Endodermal cell (in vitro differentiated cells): Measurements from ENCODE around the gene KRAS. TPM values are rescaled to one million over a fixed set of nuclear protein-coding genes. Genes with fewer than 3 reads are reported as not detected.

Experiments used
- DNase-seq: peaks from one replicate; pipeline ENCODE4 v3.0.0-alpha.2; 2017
- H3K27ac ChIP-seq: 2 replicates; pipeline ENCODE4 v1.5.1; 2013; ENCODE audit warnings: mild to moderate bottlenecking, low read depth, low read length, moderate library complexity
- H3K27me3 ChIP-seq: 2 replicates; pipeline ENCODE4 v1.6.1; 2013; ENCODE audit warnings: mild to moderate bottlenecking, low read length, moderate library complexity; ENCODE audit not compliant: insufficient read depth, control insufficient read depth, poor library complexity, severe bottlenecking
- H3K36me3 ChIP-seq: 2 replicates; pipeline ENCODE4 v1.7.0; 2013; ENCODE audit warnings: mild to moderate bottlenecking, low read length, moderate library complexity; ENCODE audit not compliant: control insufficient read depth, insufficient read depth
- H3K4me1 ChIP-seq: one replicate; pipeline ENCODE4 v1.7.0; 2013; ENCODE audit warnings: low read length; ENCODE audit not compliant: control insufficient read depth, insufficient read depth
- H3K4me3 ChIP-seq: 2 replicates; pipeline ENCODE4 v1.5.1; 2013; ENCODE audit warnings: mild to moderate bottlenecking, low read length, moderate library complexity
- H3K9ac ChIP-seq: 2 replicates; pipeline ENCODE4 v1.6.1; 2013; ENCODE audit warnings: mild to moderate bottlenecking, low read length, moderate library complexity; ENCODE audit not compliant: poor library complexity, severe bottlenecking; ENCODE audit errors: extremely low read depth
- H3K9me3 ChIP-seq: 2 replicates; pipeline ENCODE4 v1.6.1; 2013; ENCODE audit warnings: mild to moderate bottlenecking, low read length, moderate library complexity; ENCODE audit not compliant: control insufficient read depth
- H3K27ac Mint-ChIP-seq: 2 replicates; pipeline ENCODE4 v1.8.0; 2020; ENCODE audit warnings: mixed read lengths
- H3K27me3 Mint-ChIP-seq: 2 replicates; pipeline ENCODE4 v1.8.0; 2021; ENCODE audit warnings: mild to moderate bottlenecking, mixed read lengths; ENCODE audit not compliant: insufficient read depth
- H3K36me3 Mint-ChIP-seq: 2 replicates; pipeline ENCODE4 v1.8.0; 2020; ENCODE audit warnings: low read depth, mixed read lengths
- H3K4me1 Mint-ChIP-seq: 2 replicates; pipeline ENCODE4 v1.8.0; 2020; ENCODE audit warnings: mixed read lengths
- H3K4me3 Mint-ChIP-seq: 2 replicates; pipeline ENCODE4 v1.8.0; 2020; ENCODE audit warnings: mild to moderate bottlenecking, moderate library complexity, mixed read lengths
- H3K9me3 Mint-ChIP-seq: 2 replicates; pipeline ENCODE4 v1.8.0; 2020; ENCODE audit warnings: mild to moderate bottlenecking, mixed read lengths
- CTCF ChIP-seq: fragments of 200-600 bp; sonication (generic); conservative IDR thresholded peaks from 2 replicates; pipeline ENCODE4 v1.5.0; 2021; ENCODE audit warnings: antibody characterized with exemption, mild to moderate bottlenecking
- WGBS, 2 experiments: methylation state at CpG; one replicate each; pipeline versions ENCODE4 v1.1.5 to v1.1.7; 2013; ENCODE audit warnings: missing lambda C conversion rate in 2 of 2, mixed read lengths in 1 of 2; ENCODE audit not compliant: insufficient coverage in 1 of 2, insufficient read length in 1 of 2; 5-methylcytosine and 5-hydroxymethylcytosine counted together
- total RNA-seq, 2 donors: library from RNA; stranded (reverse); fragmentation: NEBNext Ultra II Directional in 1 of 2; extraction: Animal tissue kit (Norgen Biotek cat#: 25700) in 1 of 2; gene quantifications; 2 replicates in 1 of 2; 3 replicates in 1 of 2; pipeline ENCODE4 v1.2.1, GENCODE V29; 2021

Gene KRAS
- total RNA-seq, 2 donors from 2014 or later: 58.0 to 140 TPM

GRCh38 chr12:25207846-25208245 lies 42.9 kb downstream of the KRAS start:
- Histone ChIP-seq H3K4me3 (no peak overlapping the region), H3K4me1 (no peaks in the 10 kb centered on the region), H3K27me3 (no peaks in the 10 kb centered on the region), H3K9me3 (no peaks in the 10 kb centered on the region), H3K36me3 (peaks cover 87% of the 10 kb centered on the region), H3K9ac (no peak overlapping the region), H3K27ac (no peak overlapping the region)
- no peak for TF ChIP-seq CTCF
- no peak overlapping the region for H3K27ac Mint-ChIP-seq
- H3K9me3 Mint-ChIP-seq: no peaks in the 10 kb centered on the region
- no CpG with 5 or more reads among the region's 1 CpG for WGBS, 2 experiments
- DNase-seq: no peak
- peaks cover 38% of the 10 kb centered on the region for H3K36me3 Mint-ChIP-seq
- H3K4me3 Mint-ChIP-seq: no peak overlapping the region
- no peaks in the 10 kb centered on the region for H3K27me3 Mint-ChIP-seq
- peaks cover 4% of the 10 kb centered on the region for H3K4me1 Mint-ChIP-seq

- H3K36me3 ChIP-seq: peaks cover 88% of the 10 kb centered on the region
- Mint-ChIP-seq H3K27me3 (no peaks in the 10 kb centered on the region), H3K9me3 (no peaks in the 10 kb centered on the region), H3K36me3 (peaks cover 38% of the 10 kb centered on the region), H3K4me1 (peaks cover 4% of the 10 kb centered on the region), H3K4me3 (no peak overlapping the region), H3K27ac (no peak overlapping the region)
- no peak overlapping the region for H3K9ac ChIP-seq
- WGBS, 2 experiments: 97 to 100% methylated on average over 4 to 6 of the region's 6 CpGs
- no peak for TF ChIP-seq CTCF
- DNase-seq: no peak
- no peaks in the 10 kb centered on the region for H3K27me3 ChIP-seq
- no peaks in the 10 kb centered on the region for H3K4me1 ChIP-seq
- H3K4me3 ChIP-seq: no peak overlapping the region
- H3K9me3 ChIP-seq: no peaks in the 10 kb centered on the region
- H3K27ac ChIP-seq: no peak overlapping the region
These were observed 43.3 kb downstream of the KRAS start for GRCh38 chr12:25207411-25207810.

GRCh38 chr12:25202137-25202536 lies 48.6 kb downstream of the KRAS start:
- Histone ChIP-seq H3K9me3 (no peaks in the 10 kb centered on the region), H3K36me3 (peaks cover 48% of the 10 kb centered on the region), H3K4me1 (no peaks in the 10 kb centered on the region), H3K27ac (no peak overlapping the region), H3K4me3 (no peak overlapping the region), H3K9ac (no peak overlapping the region), H3K27me3 (no peaks in the 10 kb centered on the region)
- no peak for TF ChIP-seq CTCF
- WGBS, 2 experiments: 94 to 99% methylated on average over 2 of the region's 2 CpGs
- H3K36me3 Mint-ChIP-seq: peaks cover 17% of the 10 kb centered on the region
- no peaks in the 10 kb centered on the region for H3K27me3 Mint-ChIP-seq
- DNase-seq: peak; percentile 50
- peaks cover 6% of the 10 kb centered on the region for H3K4me1 Mint-ChIP-seq
- no peaks in the 10 kb centered on the region for H3K9me3 Mint-ChIP-seq
- no peak overlapping the region for H3K4me3 Mint-ChIP-seq
- H3K27ac Mint-ChIP-seq: no peak overlapping the region
